GM12872 (cell line): ENCODE data around the gene ARHGAP33.

Experiments used
- CTCF ChIP-seq: IDR thresholded peaks from 3 replicates; pipeline ENCODE4 v1.5.1; 2011; ENCODE audit warnings: low read depth, mild to moderate bottlenecking, low read length, moderate library complexity; ENCODE audit not compliant: insufficient read depth

The ARHGAP33 gene

GRCh38 chr19:35773020-35773806, 2.2 kb upstream of the ARHGAP33 start:
- TF ChIP-seq CTCF, result no peak

GRCh38 chr19:35774274-35775045, 904 bp upstream of the ARHGAP33 start:
- no peak for TF ChIP-seq CTCF

GRCh38 chr19:35775046-35775297, 392 bp upstream of the ARHGAP33 start:
- no peak for TF ChIP-seq CTCF

GRCh38 chr19:35776102-35776788, 881 bp downstream of the ARHGAP33 start:
- TF ChIP-seq CTCF, result no peak

GRCh38 chr19:35777086-35777841, 1.9 kb downstream of the ARHGAP33 start:
- no peak for TF ChIP-seq CTCF

GRCh38 chr19:35777961-35778360, 2.6 kb downstream of the ARHGAP33 start:
- no peak for TF ChIP-seq CTCF

- no peak for TF ChIP-seq CTCF
These were observed 3.7 kb downstream of the ARHGAP33 start for GRCh38 chr19:35779033-35779432.
